Activated B cell treated with CpG ODN at 0.5 μM for 24 hours (primary cell): ENCODE results near the gene HK3. TPM values are rescaled to one million over a fixed set of nuclear protein-coding genes. Genes with fewer than 3 reads are reported as not detected.

Experiments
- ATAC-seq: fragments of 200-7000 bp; cut with Tn5 transposase; one replicate; pipeline ENCODE4 v1.10.0; 2021; ENCODE audit warnings: low read depth, mild to moderate bottlenecking, moderate library complexity
- CTCF ChIA-PET: fragments of 350-600 bp; sonication (Branson Sonifier 250); formaldehyde crosslinking; loops from one replicate; lab custom pipeline; 2021; ENCODE audit warnings: antibody characterized with exemption; lab: Charles Lee
- POLR2A ChIA-PET: fragments of 350-600 bp; sonication (Branson Sonifier 250); formaldehyde crosslinking; loops from one replicate; lab custom pipeline; 2021; ENCODE audit warnings: antibody characterized with exemption; lab: Charles Lee
- DNase-seq: peaks from one replicate; pipeline ENCODE4 v3.0.0; 2022
- H3K27ac Mint-ChIP-seq: one replicate; pipeline ENCODE4 v1.8.0; 2020; ENCODE audit warnings: mixed read lengths
- H3K27me3 Mint-ChIP-seq: one replicate; pipeline ENCODE4 v1.8.0; 2021; ENCODE audit warnings: mixed read lengths
- H3K36me3 Mint-ChIP-seq: one replicate; pipeline ENCODE4 v1.8.0; 2021; ENCODE audit warnings: low read depth, mixed read lengths
- H3K4me1 Mint-ChIP-seq: one replicate; pipeline ENCODE4 v1.8.0; 2021; ENCODE audit warnings: mixed read lengths
- H3K4me3 Mint-ChIP-seq: one replicate; pipeline ENCODE4 v1.8.0; 2020; ENCODE audit warnings: mild to moderate bottlenecking, mixed read lengths
- H3K9me3 Mint-ChIP-seq: one replicate; pipeline ENCODE4 v1.8.0; 2020; ENCODE audit warnings: mixed read lengths
- CTCF ChIP-seq: fragments of 200-600 bp; IDR thresholded peaks from one replicate; pipeline ENCODE4 v1.8.0; 2022; ENCODE audit warnings: antibody characterized with exemption, mild to moderate bottlenecking
- intact Hi-C: fragments of 100-400 bp; cut with micrococcal nuclease; formaldehyde crosslinking; loops from one replicate; pipeline ENCODE4 v1.15.1; 2024
- total RNA-seq: library from RNA; stranded (reverse); gene quantifications from 2 replicates; pipeline ENCODE4 v1.2.3, GENCODE V29; 2022

The HK3 gene
- total RNA-seq, 1 donor from 2014 or later = 0.55 TPM

GRCh38 chr5:176863765-176864098, 35.4 kb downstream of the HK3 start:
- Mint-ChIP-seq H3K27ac (no peak overlapping the region), H3K27me3 (peaks cover 34% of the 10 kb centered on the region), H3K36me3 (no peaks in the 10 kb centered on the region), H3K9me3 (no peaks in the 10 kb centered on the region), H3K4me3 (no peak overlapping the region), H3K4me1 (no peaks in the 10 kb centered on the region)
- intact Hi-C loops = no loop called here
- TF ChIP-seq CTCF = no peak
- ChIA-PET POLR2A (no interaction called here), CTCF (no interaction called here)
- ATAC-seq = no peak
- no peak for DNase-seq

- ATAC-seq (no peak), DNase-seq (no peak)
- ChIA-PET CTCF (no interaction called here), POLR2A (no interaction called here)
- H3K27ac Mint-ChIP-seq = no peak overlapping the region
- H3K4me3 Mint-ChIP-seq = no peak overlapping the region
- intact Hi-C loops = no loop called here
- H3K4me1 Mint-ChIP-seq = no peaks in the 10 kb centered on the region
- H3K9me3 Mint-ChIP-seq = no peaks in the 10 kb centered on the region
- H3K36me3 Mint-ChIP-seq = no peaks in the 10 kb centered on the region
- TF ChIP-seq CTCF = no peak
- H3K27me3 Mint-ChIP-seq = peaks cover 37% of the 10 kb centered on the region
These were observed 35.9 kb downstream of the HK3 start for GRCh38 chr5:176863041-176863764.

GRCh38 chr5:176862330-176862995, 36.7 kb downstream of the HK3 start:
- H3K4me1 Mint-ChIP-seq = no peaks in the 10 kb centered on the region
- DNase-seq (no peak), ATAC-seq (no peak)
- POLR2A ChIA-PET = no interaction called here
- no peak overlapping the region for H3K27ac Mint-ChIP-seq
- H3K9me3 Mint-ChIP-seq = no peaks in the 10 kb centered on the region
- no peak overlapping the region for H3K4me3 Mint-ChIP-seq
- no peaks in the 10 kb centered on the region for H3K36me3 Mint-ChIP-seq
- CTCF ChIA-PET = no interaction called here
- peaks cover 38% of the 10 kb centered on the region for H3K27me3 Mint-ChIP-seq
- intact Hi-C loops = no loop called here
- no peak for TF ChIP-seq CTCF

- Mint-ChIP-seq H3K4me1 (no peaks in the 10 kb centered on the region), H3K27me3 (peaks cover 37% of the 10 kb centered on the region), H3K9me3 (no peaks in the 10 kb centered on the region), H3K36me3 (no peaks in the 10 kb centered on the region), H3K4me3 (no peak overlapping the region), H3K27ac (no peak overlapping the region)
- no peak for TF ChIP-seq CTCF
- ChIA-PET CTCF (interaction anchor here (0.5 kb wide), 1 partner anchor 302 kb away, joined by 3 read pairs; no protein-coding TSS in a partner anchor), POLR2A (no interaction called here)
- ATAC-seq (no peak), DNase-seq (no peak)
- intact Hi-C loops = no loop called here
These were observed 37.9 kb downstream of the HK3 start for GRCh38 chr5:176861276-176861675.

- TF ChIP-seq CTCF = no peak
- intact Hi-C loops = no loop called here
- H3K4me1 Mint-ChIP-seq = no peaks in the 10 kb centered on the region
- no peaks in the 10 kb centered on the region for H3K9me3 Mint-ChIP-seq
- ATAC-seq (no peak), DNase-seq (no peak)
- ChIA-PET CTCF (no interaction called here), POLR2A (no interaction called here)
- H3K4me3 Mint-ChIP-seq = no peak overlapping the region
- H3K36me3 Mint-ChIP-seq = no peaks in the 10 kb centered on the region
- peaks cover 30% of the 10 kb centered on the region for H3K27me3 Mint-ChIP-seq
- H3K27ac Mint-ChIP-seq = no peak overlapping the region
These were observed 38.8 kb downstream of the HK3 start for GRCh38 chr5:176860381-176860780.
